K562 (cell line): ENCODE data around the gene UBFD1.

Source experiments
- ARNT ChIP-seq, 2 experiments: fragments of 450-650 bp; IDR thresholded peaks; 2 replicates each; pipeline ENCODE4 v1.6.1; 2016; ENCODE audit warnings: mild to moderate bottlenecking in 1 of 2
- CTCF ChIP-seq, 3 experiments: IDR thresholded peaks in 2 of 3; conservative IDR thresholded peaks in 1 of 3; 2 replicates each; pipeline ENCODE4 v1.5.1; 2011 to 2012; ENCODE audit warnings: low read length in 3 of 3, mild to moderate bottlenecking in 3 of 3, control low read depth in 2 of 3, improper control_type of control experiment in 1 of 3, inconsistent platforms in 1 of 3, low read depth in 1 of 3, mixed read lengths in 1 of 3, moderate library complexity in 1 of 3; ENCODE audit not compliant: insufficient read depth in 2 of 3
- ILF3 ChIP-seq: fragments of 450-650 bp; IDR thresholded peaks from 2 replicates; pipeline ENCODE4 v1.6.1; 2018; ENCODE audit warnings: antibody characterized with exemption, mild to moderate bottlenecking, moderate library complexity, borderline replicate concordance
- MYC ChIP-seq, 2 experiments: fragments of 250-450 bp in 1 of 2; sonication (Bioruptor Pico) in 1 of 2; IDR thresholded peaks; 2 replicates each; pipeline versions ENCODE4 v1.5.1 to v1.6.1; 2012 to 2021; ENCODE audit warnings: low read depth in 2 of 2, borderline replicate concordance in 1 of 2, improper control_type of control experiment in 1 of 2, low read length in 1 of 2, mild to moderate bottlenecking in 1 of 2, moderate library complexity in 1 of 2
- ZNF280A ChIP-seq: fragments of 450-650 bp; IDR thresholded peaks from 2 replicates; pipeline ENCODE4 v1.6.1; 2018; ENCODE audit warnings: mild to moderate bottlenecking, low read depth; ENCODE audit not compliant: partially characterized antibody

- TF ChIP-seq ILF3 (peak; percentile 84; the same call in 1 of the 2 replicates), ARNT (IDR thresholded peaks at IDR 0.05) (no peak), MYC (IDR thresholded peaks at IDR 0.05; ENCODE audit: low read depth, low read length) (peak; percentile 83), MYC (CRISPR knock-in tag; IDR thresholded peaks at IDR 0.05; ENCODE audit: borderline replicate concordance, low read depth) (no peak), CTCF (IDR thresholded peaks at IDR 0.05 in 2 of 3, conservative IDR thresholded peaks at IDR 0.05 in 1 of 3; ENCODE audit: insufficient read depth in 2 of 3, low read depth in 1 of 3, low read length in 3 of 3) (no peak), ZNF280A (no peak)
These were observed 47.2 kb upstream of the UBFD1 start, which contains the start of gene GGA2 for GRCh38 chr16:23510164-23510914.
